Measurements from ENCODE around the gene PTPRN2. TPM values are rescaled to one million over a fixed set of nuclear protein-coding genes. Genes with fewer than 3 reads are reported as not detected.

Gene PTPRN2
- total and polyA plus RNA-seq, 2 of the 13 experiments (the other 11 are each of a cell fraction or from before 2014, with no cell fraction given), result 2.5 to 24.2 TPM

DNA sequence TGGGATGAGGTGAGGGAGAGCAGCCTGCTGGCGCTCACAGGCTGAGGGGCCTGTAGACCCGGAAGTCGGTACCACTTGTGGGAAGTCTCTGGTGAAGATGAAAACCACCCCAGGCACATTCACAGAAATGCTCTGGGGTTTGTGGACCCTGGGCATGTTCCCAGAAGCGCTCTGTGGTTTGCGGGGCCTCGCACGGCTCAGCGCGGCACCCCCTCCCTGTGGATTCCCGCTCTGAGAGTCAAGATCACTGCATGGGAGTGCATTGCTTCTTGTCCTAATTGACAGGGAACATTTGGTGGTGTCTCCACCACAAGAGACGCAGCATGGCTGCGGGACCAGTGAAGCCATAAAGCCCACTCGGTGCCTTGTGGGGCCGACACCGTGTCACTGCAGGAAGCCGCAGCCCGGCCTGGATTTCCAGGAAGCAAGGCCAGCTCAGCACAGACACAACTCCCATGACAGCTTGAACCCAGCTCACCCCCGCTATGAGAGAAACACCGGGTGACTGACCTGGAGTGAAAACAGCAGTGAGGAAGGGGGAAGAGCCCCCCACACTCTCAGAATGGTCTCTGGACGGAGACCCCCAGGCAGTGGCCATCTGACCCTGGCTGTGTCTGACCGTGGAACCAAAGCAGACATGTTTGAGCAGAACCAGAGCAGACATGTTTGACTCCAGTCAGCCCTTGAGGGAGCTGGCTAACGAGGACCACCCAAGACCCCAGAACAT, 157.2 kb downstream of the PTPRN2 start:
- H3K36me3 ChIP-seq (replicated peaks in 1 of 2; ENCODE audit: control insufficient read depth in 1 of 2, insufficient read depth in 2 of 2, low read length in 2 of 2), result no peaks in the 10 kb centered on the region
- intact Hi-C loops (cut with micrococcal nuclease; ENCODE audit: unreplicated experiment) (loop anchor here (10.0 kb wide), 1 partner anchor 64 kb away; no protein-coding TSS in a partner anchor), in situ Hi-C loops (cut with HindIII; ENCODE audit: extremely low pct_ligation_motif_present, low pct_unique_long_range_greater_than_20kb) (no loop called here)
- H2AFZ ChIP-seq (ENCODE audit: low read length), result no peak overlapping the region
- 94% methylated on average over 13 of the region's 22 CpGs for WGBS (ENCODE audit: low lambda C conversion rate)
- no peak for ATAC-seq
- CTCF ChIA-PET (ENCODE audit: low intra/inter-chr PET ratio, low total read pairs), result no interaction called here
- BruUV-seq (replicated peaks), result no TSS peak
- H3K27me3 ChIP-seq (ENCODE audit: control insufficient read depth in 1 of 2, insufficient read depth in 2 of 2, low read length in 2 of 2), result no peaks in the 10 kb centered on the region
- no peak overlapping the region for H3K4me3 ChIP-seq (replicated peaks in 1 of 3; ENCODE audit: insufficient read depth in 1 of 3, low read depth in 2 of 3, low read length in 3 of 3)
- H3K9ac ChIP-seq (ENCODE audit: insufficient read depth, low read depth, low read length), result no peak overlapping the region
- H3K27ac ChIP-seq (ENCODE audit: extremely low read length, insufficient read depth, low read length), result no peak overlapping the region
- H4K20me1 ChIP-seq (ENCODE audit: insufficient read depth, low read length), result peaks cover 32% of the 10 kb centered on the region; the same call in 1 of the 2 replicates
- POLR2A ChIA-PET, result no interaction called here
- no peak overlapping the region for H3K4me2 ChIP-seq (ENCODE audit: low read depth, low read length)
- H3K9me3 ChIP-seq (ENCODE audit: low read length), result no peaks in the 10 kb centered on the region
- H3K4me1 ChIP-seq (ENCODE audit: insufficient read depth, low read length), result peaks cover 33% of the 10 kb centered on the region
- no peak for FAIRE-seq
- H3K79me2 ChIP-seq (ENCODE audit: insufficient read depth, low read length), result no peaks in the 10 kb centered on the region
- no peak for TF ChIP-seq ZNF768 (CRISPR knock-in tag; IDR thresholded peaks at IDR 0.05)
- no peak for TF ChIP-seq LCORL (IDR thresholded peaks at IDR 0.05)
- no peak for TF ChIP-seq LCORL (CRISPR knock-in tag; IDR thresholded peaks at IDR 0.05)
- no peak for TF ChIP-seq ZNF510 (CRISPR knock-in tag; IDR thresholded peaks at IDR 0.05; ENCODE audit: low read depth)
- DNase-seq (ENCODE audit: low spot score), result no peak

DNA sequence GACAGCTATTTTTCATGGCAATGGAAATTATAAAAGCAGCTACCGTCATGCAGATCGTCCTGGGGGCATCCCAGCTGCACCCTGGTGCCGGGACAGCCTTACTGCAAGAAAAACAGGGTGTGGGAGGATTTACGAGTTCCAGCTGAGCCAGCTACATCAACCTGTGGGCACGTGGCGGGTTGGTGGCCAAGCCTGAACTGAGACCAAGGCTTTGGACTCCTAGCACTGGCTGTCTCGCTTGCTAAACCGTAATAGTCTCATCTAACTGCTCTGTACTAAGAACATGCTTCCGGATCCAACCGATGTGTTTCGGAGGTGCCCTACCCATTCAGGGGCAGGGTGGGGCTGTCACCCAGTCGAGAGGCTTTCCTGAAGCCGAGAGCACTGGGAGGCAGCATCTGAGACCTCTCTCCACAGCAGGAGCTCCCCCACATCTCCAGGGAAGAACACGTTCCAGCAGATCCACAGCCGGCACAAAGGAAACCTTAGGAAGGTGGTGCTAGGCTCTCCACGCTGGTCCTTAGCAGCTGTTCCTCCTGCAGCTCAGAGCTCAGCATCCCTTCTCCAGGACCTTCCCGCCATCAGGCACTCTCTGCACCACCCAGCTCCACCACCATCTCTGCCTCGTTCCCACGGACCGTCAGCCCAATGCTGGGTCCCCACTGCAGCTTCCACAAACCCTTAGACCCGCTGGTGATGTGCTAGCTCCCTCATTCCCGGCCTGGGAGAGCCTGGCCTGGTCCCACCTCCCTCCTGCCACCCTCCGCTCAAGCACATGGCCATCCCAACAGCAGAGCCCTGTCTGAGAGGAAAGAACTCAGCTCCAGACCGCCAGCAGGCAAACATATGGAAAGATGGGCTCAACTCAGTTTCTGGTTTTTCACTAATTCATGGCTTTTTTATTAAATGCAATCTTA, 158.5 kb downstream of the PTPRN2 start:
- FAIRE-seq, result no peak
- 82% methylated on average over 16 of the region's 24 CpGs for WGBS (ENCODE audit: low lambda C conversion rate)
- no peak for ATAC-seq
- no peak for TF ChIP-seq GTF3A (CRISPR knock-in tag; conservative IDR thresholded peaks at IDR 0.05)
- TF ChIP-seq JDP2 (CRISPR knock-in tag; IDR thresholded peaks at IDR 0.05; ENCODE audit: borderline replicate concordance), result no peak
- Histone ChIP-seq H3K9ac (ENCODE audit: insufficient read depth, low read depth, low read length) (no peak overlapping the region), H3K4me3 (replicated peaks in 1 of 3; ENCODE audit: insufficient read depth in 1 of 3, low read depth in 2 of 3, low read length in 3 of 3) (no peak overlapping the region), H2AFZ (ENCODE audit: low read length) (no peak overlapping the region), H3K4me2 (ENCODE audit: low read depth, low read length) (no peak overlapping the region), H3K9me3 (ENCODE audit: low read length) (no peaks in the 10 kb centered on the region), H3K79me2 (ENCODE audit: insufficient read depth, low read length) (no peaks in the 10 kb centered on the region), H3K27ac (ENCODE audit: extremely low read length, insufficient read depth, low read length) (no peak overlapping the region), H3K27me3 (ENCODE audit: control insufficient read depth in 1 of 2, insufficient read depth in 2 of 2, low read length in 2 of 2) (no peaks in the 10 kb centered on the region), H3K36me3 (replicated peaks in 1 of 2; ENCODE audit: control insufficient read depth in 1 of 2, insufficient read depth in 2 of 2, low read length in 2 of 2) (no peaks in the 10 kb centered on the region), H3K4me1 (ENCODE audit: insufficient read depth, low read length) (peaks cover 29% of the 10 kb centered on the region), H4K20me1 (ENCODE audit: insufficient read depth, low read length) (peaks cover 39% of the 10 kb centered on the region; the same call in 1 of the 2 replicates)
- DNase-seq (ENCODE audit: low spot score), result no peak
- no TSS peak for BruUV-seq (replicated peaks)
- intact Hi-C loops (cut with micrococcal nuclease; ENCODE audit: unreplicated experiment), result no loop called here
- in situ Hi-C loops (cut with HindIII; ENCODE audit: extremely low pct_ligation_motif_present, low pct_unique_long_range_greater_than_20kb), result no loop called here
- CTCF ChIA-PET (ENCODE audit: low intra/inter-chr PET ratio, low total read pairs), result no interaction called here
- POLR2A ChIA-PET, result no interaction called here
